GM23248 (cell line): ENCODE results near the gene KCNK18. TPM values are rescaled to one million over a fixed set of nuclear protein-coding genes. Genes with fewer than 3 reads are reported as not detected.
A peak's percentile ranks its signal among the peaks of the same experiment; 100 is the strongest.

Source experiments
- DNase-seq: peaks from one replicate; pipeline ENCODE4 v3.0.0-alpha.2; 2015
- H2AFZ ChIP-seq: fragments of 200-600 bp; sonication (generic); 2 replicates; pipeline ENCODE4 v1.6.1; 2016; ENCODE audit warnings: antibody characterized with exemption
- H3F3A ChIP-seq: fragments of 200-600 bp; sonication (generic); 2 replicates; pipeline ENCODE4 v1.6.1; 2016; ENCODE audit warnings: mild to moderate bottlenecking, antibody characterized with exemption, mixed run types; ENCODE audit not compliant: insufficient read depth
- H3K27ac ChIP-seq: fragments of 200-600 bp; sonication (generic); 2 replicates; pipeline ENCODE4 v1.5.1; 2016; ENCODE audit warnings: mild to moderate bottlenecking
- H3K27me3 ChIP-seq: fragments of 200-600 bp; sonication (generic); replicated peaks from 2 replicates; pipeline ENCODE4 v1.6.1; 2016; ENCODE audit warnings: mild to moderate bottlenecking; ENCODE audit not compliant: insufficient read depth
- H3K36me3 ChIP-seq: fragments of 200-600 bp; sonication (generic); 2 replicates; pipeline ENCODE4 v1.6.1; 2016; ENCODE audit warnings: low read depth, mild to moderate bottlenecking
- H3K4me1 ChIP-seq: fragments of 200-600 bp; sonication (generic); 2 replicates; pipeline ENCODE4 v1.6.1; 2016; ENCODE audit warnings: mild to moderate bottlenecking; ENCODE audit not compliant: insufficient read depth
- H3K4me2 ChIP-seq: fragments of 200-600 bp; sonication (generic); one replicate; pipeline ENCODE4 v1.6.1; 2016; ENCODE audit warnings: mild to moderate bottlenecking; ENCODE audit not compliant: unreplicated experiment
- H3K4me3 ChIP-seq: fragments of 200-600 bp; sonication (generic); 2 replicates; pipeline ENCODE4 v1.5.1; 2016; ENCODE audit warnings: mild to moderate bottlenecking
- H3K79me2 ChIP-seq: fragments of 200-600 bp; sonication (generic); 2 replicates; pipeline ENCODE4 v1.6.1; 2016; ENCODE audit warnings: mild to moderate bottlenecking; ENCODE audit not compliant: insufficient read depth
- H3K9ac ChIP-seq: fragments of 200-600 bp; sonication (generic); 2 replicates; pipeline ENCODE4 v1.6.1; 2016; ENCODE audit warnings: mild to moderate bottlenecking
- H3K9me2 ChIP-seq: fragments of 200-600 bp; sonication (generic); 2 replicates; pipeline ENCODE4 v1.6.1; 2016; ENCODE audit warnings: mixed run types, mild to moderate bottlenecking, moderate library complexity; ENCODE audit not compliant: insufficient read depth
- H3K9me3 ChIP-seq: fragments of 200-600 bp; sonication (generic); one replicate; pipeline ENCODE4 v1.6.1; 2017; ENCODE audit warnings: low read depth
- H4K20me1 ChIP-seq: fragments of 200-600 bp; sonication (generic); 2 replicates; pipeline ENCODE4 v1.6.0; 2016; ENCODE audit not compliant: insufficient read depth
- EZH2 ChIP-seq: fragments of 200-600 bp; sonication (generic); IDR thresholded peaks from 2 replicates; pipeline ENCODE4 v1.6.1; 2018; ENCODE audit warnings: antibody characterized with exemption, mild to moderate bottlenecking; ENCODE audit not compliant: insufficient read depth, poor library complexity, severe bottlenecking
- EZH2phosphoT487 ChIP-seq: fragments of 200-600 bp; sonication (generic); IDR thresholded peaks from 2 replicates; pipeline ENCODE4 v1.6.1; 2018; ENCODE audit warnings: antibody characterized with exemption, moderate library complexity, mild to moderate bottlenecking, low read depth; ENCODE audit not compliant: insufficient read depth
- WGBS, 2 experiments: methylation state at CpG; one replicate each; pipeline ENCODE4 v1.1.6; 2015 to 2017; ENCODE audit warnings: low lambda C conversion rate in 2 of 2, low coverage in 1 of 2; ENCODE audit errors: missing lambda C conversion rate in 2 of 2; 5-methylcytosine and 5-hydroxymethylcytosine counted together
- in situ Hi-C: fragments of 300-500 bp; cut with MboI; formaldehyde crosslinking; loops from 2 replicates; pipeline ENCODE4 v1.15.0; 2020
- polyA plus RNA-seq: library from polyadenylated mRNA; unstranded; fragments of >200 nt; fragmentation: Nextera tagmentation; extraction: Ambion mirVana; gene quantifications from 2 replicates; pipeline ENCODE4 v1.2.1, GENCODE V29; 2016
- total RNA-seq: library from RNA; depleted of rRNA; stranded (reverse); fragments of >200 nt; shearing (Covaris generic); gene quantifications from 2 replicates; pipeline ENCODE4 v1.2.3, GENCODE V29; 2014

The KCNK18 gene
- total and polyA plus RNA-seq, 2 experiments from 2014 or later = not detected

DNA sequence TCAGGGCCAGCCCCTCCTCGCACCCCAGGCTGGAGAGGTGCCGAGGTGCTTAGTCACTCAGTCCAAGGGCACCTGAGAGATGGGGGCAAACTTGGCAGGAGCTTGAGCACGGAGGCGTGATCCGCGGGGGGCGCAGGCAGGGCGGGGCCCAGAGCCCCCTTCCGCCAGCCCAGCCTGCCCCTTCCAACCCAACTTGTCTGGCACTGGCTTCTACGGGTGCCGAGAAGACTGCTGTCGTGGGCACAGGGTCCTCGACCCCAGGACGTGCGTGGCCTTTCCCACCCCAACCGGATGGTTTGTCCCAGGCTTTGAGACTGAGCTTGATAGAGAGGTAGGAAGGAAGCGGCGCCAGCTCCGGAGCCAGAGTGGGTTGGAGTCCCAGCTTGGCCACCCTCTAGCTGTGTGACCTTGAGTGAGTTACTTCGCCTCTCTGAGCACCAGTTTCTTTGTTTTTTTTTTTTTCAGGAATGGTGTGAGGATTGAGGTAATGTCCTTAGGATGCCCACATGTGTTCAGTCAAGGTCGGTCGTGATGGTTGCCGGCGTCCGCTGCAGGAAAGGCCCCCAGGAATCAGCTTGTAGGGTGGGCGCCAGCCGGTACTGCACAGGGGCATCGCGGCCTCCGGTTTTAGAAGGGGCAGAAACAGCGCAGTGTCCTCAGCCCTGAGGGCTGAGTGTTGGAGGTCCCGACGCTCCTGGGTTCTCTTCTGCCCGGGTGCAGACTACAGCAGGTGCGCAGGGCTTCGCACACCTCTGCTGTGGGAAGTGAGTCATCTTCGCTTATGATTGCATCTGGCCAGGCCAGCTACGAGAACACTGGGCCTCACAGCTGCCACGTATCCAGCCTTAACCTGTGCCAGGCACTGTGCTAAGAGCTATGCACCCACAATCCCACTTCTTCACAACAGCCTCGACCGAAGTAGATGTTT is 30.6 kb upstream of the KCNK18 start:
- Histone ChIP-seq H2AFZ (no peak overlapping the region), H3K4me2 (no peak overlapping the region), H3K27me3 (peaks cover 90% of the 10 kb centered on the region), H4K20me1 (no peaks in the 10 kb centered on the region), H3K4me1 (no peaks in the 10 kb centered on the region), H3K4me3 (no peak overlapping the region), H3K9ac (no peak overlapping the region), H3F3A (peaks cover 6% of the 10 kb centered on the region; the same call in 1 of the 2 replicates), H3K36me3 (no peaks in the 10 kb centered on the region), H3K9me2 (no peaks in the 10 kb centered on the region), H3K79me2 (no peaks in the 10 kb centered on the region), H3K9me3 (no peaks in the 10 kb centered on the region), H3K27ac (no peak overlapping the region)
- in situ Hi-C loops = no loop called here
- WGBS, 2 experiments = 8 to 11% methylated on average over 39 to 40 of the region's 41 CpGs
- DNase-seq = peak; percentile 22
- TF ChIP-seq EZH2 = peak; percentile 30
- TF ChIP-seq EZH2phosphoT487 = no peak

DNA sequence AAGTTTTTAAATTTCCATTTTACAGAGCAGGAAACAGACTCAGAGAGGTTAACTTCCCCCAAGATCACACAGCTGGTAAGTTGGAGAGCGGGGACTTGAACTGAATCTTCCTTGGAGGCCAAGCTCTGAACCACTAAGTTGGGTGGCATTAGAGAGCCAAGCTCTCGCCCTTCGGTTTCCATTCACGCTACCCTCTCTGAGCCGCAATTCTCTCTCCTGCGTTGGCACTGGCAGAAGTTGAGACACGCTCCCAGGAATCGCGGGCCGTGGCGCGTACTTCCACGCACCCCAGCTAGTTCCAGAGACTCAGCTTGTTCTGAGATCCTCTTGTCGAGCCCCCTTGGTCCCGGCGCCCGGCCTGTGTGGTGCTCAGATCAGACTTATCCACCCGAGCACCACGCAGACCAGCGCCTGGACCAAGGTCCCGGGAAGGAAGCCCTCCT is 29.9 kb upstream of the KCNK18 start:
- Histone ChIP-seq H3K4me2 (no peak overlapping the region), H2AFZ (peak overlapping the region; percentile 59; the same call in 1 of the 2 replicates), H3K36me3 (no peaks in the 10 kb centered on the region), H3K4me1 (no peaks in the 10 kb centered on the region), H3F3A (peaks cover 6% of the 10 kb centered on the region; the same call in 1 of the 2 replicates), H3K9me2 (no peaks in the 10 kb centered on the region), H3K9me3 (no peaks in the 10 kb centered on the region), H3K9ac (no peak overlapping the region), H4K20me1 (no peaks in the 10 kb centered on the region), H3K4me3 (no peak overlapping the region), H3K27ac (no peak overlapping the region), H3K79me2 (no peaks in the 10 kb centered on the region), H3K27me3 (peaks cover 90% of the 10 kb centered on the region)
- no peak for TF ChIP-seq EZH2
- TF ChIP-seq EZH2phosphoT487 = no peak
- 10 to 19% methylated on average over 19 to 21 of the region's 21 CpGs for WGBS, 2 experiments
- DNase-seq = no peak
- in situ Hi-C loops = no loop called here

DNA sequence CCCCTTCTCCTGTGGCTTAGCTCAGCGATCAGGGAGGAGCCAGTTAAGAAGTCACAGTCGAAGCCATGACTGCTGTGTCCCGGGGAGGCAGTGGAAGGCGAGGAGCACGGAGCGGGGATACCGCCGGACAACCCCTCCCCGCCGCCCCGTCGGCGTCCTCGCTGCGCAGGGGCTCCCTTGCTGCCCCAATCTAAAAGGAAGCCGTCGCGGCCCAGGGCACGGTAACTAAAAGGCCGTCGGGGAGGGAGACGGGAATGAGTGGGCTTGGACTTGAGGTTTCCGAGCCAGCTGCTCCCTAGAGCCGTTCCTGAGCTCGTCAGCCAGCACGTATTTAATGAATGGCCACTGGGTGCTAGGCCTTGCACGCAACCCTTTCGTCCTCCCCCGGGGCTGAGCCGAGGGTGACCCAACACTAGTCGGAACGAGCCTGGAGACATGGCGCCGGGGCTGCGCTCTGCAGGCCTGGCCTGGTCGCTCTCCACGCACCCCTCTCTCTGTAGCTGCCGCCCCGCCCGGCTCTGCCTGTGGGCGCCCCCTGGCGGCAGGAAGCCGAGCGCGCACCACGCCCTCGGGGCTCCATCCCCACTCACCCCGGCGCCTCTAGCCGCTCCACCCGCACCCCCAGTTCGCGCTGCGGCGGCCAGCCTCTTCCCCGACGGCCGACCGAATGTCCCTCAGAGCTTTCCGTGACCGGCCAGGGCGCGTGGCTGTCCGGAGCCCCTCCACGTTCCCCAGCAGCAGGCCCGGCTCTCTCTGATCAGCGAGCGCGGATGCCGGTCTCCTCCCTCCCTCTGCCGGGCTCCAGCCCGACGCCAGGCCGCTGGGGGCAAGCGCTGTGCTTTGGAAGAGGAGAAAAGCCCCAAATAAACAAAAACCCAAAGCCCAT is 29.3 kb upstream of the KCNK18 start:
- in situ Hi-C loops = no loop called here
- TF ChIP-seq EZH2 (peak; percentile 31), EZH2phosphoT487 (no peak)
- H2AFZ ChIP-seq = peak overlapping the region; percentile 59; the same call in 1 of the 2 replicates
- peak; percentile 78 for DNase-seq
- H3K36me3 ChIP-seq = no peaks in the 10 kb centered on the region
- 4% methylated on average over 58 to 75 of the region's 75 CpGs for WGBS, 2 experiments
- peak overlapping the region; percentile 22 for H3K4me3 ChIP-seq
- no peaks in the 10 kb centered on the region for H4K20me1 ChIP-seq
- H3K9ac ChIP-seq = no peak overlapping the region
- no peaks in the 10 kb centered on the region for H3K4me1 ChIP-seq
- H3K27ac ChIP-seq = no peak overlapping the region
- H3F3A ChIP-seq = peaks cover 6% of the 10 kb centered on the region; the same call in 1 of the 2 replicates
- H3K4me2 ChIP-seq = peak overlapping the region; percentile 53
- peaks cover 90% of the 10 kb centered on the region for H3K27me3 ChIP-seq
- H3K9me2 ChIP-seq = no peaks in the 10 kb centered on the region
- no peaks in the 10 kb centered on the region for H3K9me3 ChIP-seq
- H3K79me2 ChIP-seq = no peaks in the 10 kb centered on the region

DNA sequence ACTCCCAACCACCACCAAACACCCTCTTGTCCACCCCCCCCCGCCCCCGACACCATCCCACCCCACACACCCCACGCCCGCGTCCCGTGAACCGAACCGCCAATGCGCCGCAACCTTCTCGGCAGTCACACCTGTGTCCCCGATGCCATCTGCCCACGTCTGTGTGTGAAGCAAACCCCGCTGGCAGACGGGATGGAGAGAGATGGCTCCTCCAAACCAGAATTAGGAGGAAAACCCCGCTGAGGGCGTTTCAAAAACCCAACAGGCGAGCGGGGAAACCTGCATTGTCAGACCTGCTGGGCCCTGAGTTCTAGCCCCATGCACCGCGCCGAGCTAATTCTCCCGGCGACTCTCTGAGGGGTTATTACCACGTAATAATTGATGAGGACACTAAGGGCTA is 28.6 kb upstream of the KCNK18 start:
- no peaks in the 10 kb centered on the region for H3K79me2 ChIP-seq
- H3K9ac ChIP-seq = no peak overlapping the region
- H4K20me1 ChIP-seq = no peaks in the 10 kb centered on the region
- no peak for TF ChIP-seq EZH2phosphoT487
- no peaks in the 10 kb centered on the region for H3K9me3 ChIP-seq
- H3K4me2 ChIP-seq = no peak overlapping the region
- no peaks in the 10 kb centered on the region for H3K9me2 ChIP-seq
- H3K4me1 ChIP-seq = no peaks in the 10 kb centered on the region
- H3F3A ChIP-seq = peaks cover 6% of the 10 kb centered on the region; the same call in 1 of the 2 replicates
- DNase-seq = no peak
- WGBS, 2 experiments = 14 to 17% methylated on average over 25 of the region's 25 CpGs
- no peaks in the 10 kb centered on the region for H3K36me3 ChIP-seq
- H3K27ac ChIP-seq = no peak overlapping the region
- H2AFZ ChIP-seq = no peak overlapping the region
- no peak overlapping the region for H3K4me3 ChIP-seq
- H3K27me3 ChIP-seq = peaks cover 87% of the 10 kb centered on the region
- in situ Hi-C loops = no loop called here
